ENCODE measurements around the gene UBE3B.

UBE3B gene

GRCh38 chr12:109544955-109545531, 67.6 kb downstream of the UBE3B start:
- H3K36me3 ChIP-seq = no peaks in the 10 kb centered on the region
- no peak for TF ChIP-seq CTCF (IDR thresholded peaks at IDR 0.05)
- no peaks in the 10 kb centered on the region for H3K4me1 ChIP-seq (ENCODE audit: control insufficient read depth in 1 of 2, insufficient read depth in 1 of 2, low read depth in 1 of 2, low read length in 1 of 2)
- no peaks in the 10 kb centered on the region for H3K9me3 ChIP-seq
- no peak overlapping the region for H3K27ac ChIP-seq
- H3K4me3 ChIP-seq (ENCODE audit: low read depth in 1 of 2, low read length in 1 of 2) = no peak overlapping the region
- peaks cover 35% of the 10 kb centered on the region for H3K27me3 ChIP-seq

GRCh38 chr12:109545826-109546225, 68.4 kb downstream of the UBE3B start:
- Histone ChIP-seq H3K36me3 (no peaks in the 10 kb centered on the region), H3K4me3 (ENCODE audit: low read depth in 1 of 2, low read length in 1 of 2) (no peak overlapping the region), H3K27me3 (peaks cover 39% of the 10 kb centered on the region), H3K27ac (no peak overlapping the region), H3K4me1 (ENCODE audit: control insufficient read depth in 1 of 2, insufficient read depth in 1 of 2, low read depth in 1 of 2, low read length in 1 of 2) (no peaks in the 10 kb centered on the region), H3K9me3 (no peaks in the 10 kb centered on the region)
- TF ChIP-seq CTCF (IDR thresholded peaks at IDR 0.05) = no peak

- H3K27ac ChIP-seq = no peak overlapping the region
- TF ChIP-seq CTCF (IDR thresholded peaks at IDR 0.05) = no peak
- H3K36me3 ChIP-seq = no peaks in the 10 kb centered on the region
- peaks cover 39% of the 10 kb centered on the region for H3K27me3 ChIP-seq
- no peaks in the 10 kb centered on the region for H3K9me3 ChIP-seq
- no peaks in the 10 kb centered on the region for H3K4me1 ChIP-seq (ENCODE audit: control insufficient read depth in 1 of 2, insufficient read depth in 1 of 2, low read depth in 1 of 2, low read length in 1 of 2)
- H3K4me3 ChIP-seq (ENCODE audit: low read depth in 1 of 2, low read length in 1 of 2) = no peak overlapping the region
These were observed 69.9 kb downstream of the UBE3B start for GRCh38 chr12:109547286-109547685.

GRCh38 chr12:109548258-109548657, 70.8 kb downstream of the UBE3B start:
- H3K4me3 ChIP-seq (ENCODE audit: low read depth in 1 of 2, low read length in 1 of 2) = no peak overlapping the region
- no peak overlapping the region for H3K27ac ChIP-seq
- H3K4me1 ChIP-seq (ENCODE audit: control insufficient read depth in 1 of 2, insufficient read depth in 1 of 2, low read depth in 1 of 2, low read length in 1 of 2) = no peaks in the 10 kb centered on the region
- TF ChIP-seq CTCF (IDR thresholded peaks at IDR 0.05) = no peak
- peaks cover 47% of the 10 kb centered on the region for H3K27me3 ChIP-seq
- H3K9me3 ChIP-seq = no peaks in the 10 kb centered on the region
- no peaks in the 10 kb centered on the region for H3K36me3 ChIP-seq

- Histone ChIP-seq H3K4me3 (ENCODE audit: low read depth in 1 of 2, low read length in 1 of 2) (no peak overlapping the region), H3K27me3 (peaks cover 61% of the 10 kb centered on the region), H3K4me1 (ENCODE audit: control insufficient read depth in 1 of 2, insufficient read depth in 1 of 2, low read depth in 1 of 2, low read length in 1 of 2) (no peaks in the 10 kb centered on the region), H3K9me3 (no peaks in the 10 kb centered on the region), H3K36me3 (no peaks in the 10 kb centered on the region), H3K27ac (no peak overlapping the region)
- TF ChIP-seq CTCF (IDR thresholded peaks at IDR 0.05) = no peak
These were observed 72.3 kb downstream of the UBE3B start for GRCh38 chr12:109549613-109550270.

Data from neutrophil (primary cell).